Measurements from ENCODE around the gene FYCO1.

The FYCO1 gene

GRCh38 chr3:45964139-45964538 is 31.5 kb downstream of the FYCO1 start:
- Histone ChIP-seq H3K4me3 (replicated peaks; ENCODE audit: low read depth, low read length) (no peak overlapping the region), H3K36me3 (ENCODE audit: control insufficient read depth, insufficient read depth, low read length) (peaks cover 26% of the 10 kb centered on the region), H3K27me3 (replicated peaks; ENCODE audit: control insufficient read depth, insufficient read depth, low read length) (no peaks in the 10 kb centered on the region)
- TF ChIP-seq CTCF (IDR thresholded peaks at IDR 0.05; ENCODE audit: insufficient read depth, low read length, poor library complexity, severe bottlenecking): no peak
- peak; percentile 43 for DNase-seq (ENCODE audit: extremely low read depth, insufficient read length)

DNA sequence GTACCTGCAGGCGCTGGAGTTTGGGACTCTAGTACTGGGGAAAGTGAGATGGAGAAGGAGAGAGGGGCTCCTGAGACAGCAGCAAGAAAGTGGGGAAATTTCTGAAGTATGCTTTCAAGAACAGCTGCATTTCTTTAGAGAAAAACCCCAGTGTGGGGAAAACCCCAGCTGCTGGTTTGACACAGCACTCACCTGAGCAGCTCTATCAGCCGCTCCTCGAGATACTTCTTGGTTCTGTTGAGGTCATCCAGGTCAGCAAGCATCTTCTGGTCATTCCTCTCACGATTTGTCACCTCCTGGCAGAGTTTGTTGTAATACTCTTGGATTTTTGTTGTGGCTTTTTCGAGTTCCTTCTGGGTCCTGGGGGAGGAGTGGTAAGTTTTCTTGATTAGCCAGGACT is 33.6 kb downstream of the FYCO1 start:
- TF ChIP-seq CTCF (IDR thresholded peaks at IDR 0.05; ENCODE audit: insufficient read depth, low read length, poor library complexity, severe bottlenecking): no peak
- peaks cover 22% of the 10 kb centered on the region for H3K36me3 ChIP-seq (ENCODE audit: control insufficient read depth, insufficient read depth, low read length)
- H3K4me3 ChIP-seq (replicated peaks; ENCODE audit: low read depth, low read length): no peak overlapping the region
- no peaks in the 10 kb centered on the region for H3K27me3 ChIP-seq (replicated peaks; ENCODE audit: control insufficient read depth, insufficient read depth, low read length)
- peak; percentile 35 for DNase-seq (ENCODE audit: extremely low read depth, insufficient read length)

DNA sequence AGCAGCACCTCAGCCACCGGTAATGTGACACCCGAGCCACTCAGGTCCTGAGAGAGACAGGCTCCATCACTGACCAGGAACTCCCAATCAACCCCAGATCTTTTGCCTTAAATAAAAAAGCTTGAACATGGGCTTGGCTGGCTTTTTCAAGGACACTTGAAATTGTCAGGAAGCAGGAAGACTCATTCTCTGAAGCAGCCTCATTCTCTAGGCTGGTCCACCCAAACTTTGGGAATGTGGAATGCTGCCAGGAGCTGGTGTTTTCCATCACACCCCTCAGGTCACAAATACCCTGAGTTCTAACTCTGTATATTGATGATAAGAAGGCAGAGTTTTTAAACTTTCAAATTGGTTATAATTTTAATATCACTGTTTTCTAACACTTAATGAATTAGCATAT is 35.3 kb downstream of the FYCO1 start:
- TF ChIP-seq CTCF (IDR thresholded peaks at IDR 0.05; ENCODE audit: insufficient read depth, low read length, poor library complexity, severe bottlenecking): no peak
- Histone ChIP-seq H3K4me3 (replicated peaks; ENCODE audit: low read depth, low read length) (no peak overlapping the region), H3K27me3 (replicated peaks; ENCODE audit: control insufficient read depth, insufficient read depth, low read length) (no peaks in the 10 kb centered on the region), H3K36me3 (ENCODE audit: control insufficient read depth, insufficient read depth, low read length) (peaks cover 12% of the 10 kb centered on the region)
- DNase-seq (ENCODE audit: extremely low read depth, insufficient read length): no peak

DNA sequence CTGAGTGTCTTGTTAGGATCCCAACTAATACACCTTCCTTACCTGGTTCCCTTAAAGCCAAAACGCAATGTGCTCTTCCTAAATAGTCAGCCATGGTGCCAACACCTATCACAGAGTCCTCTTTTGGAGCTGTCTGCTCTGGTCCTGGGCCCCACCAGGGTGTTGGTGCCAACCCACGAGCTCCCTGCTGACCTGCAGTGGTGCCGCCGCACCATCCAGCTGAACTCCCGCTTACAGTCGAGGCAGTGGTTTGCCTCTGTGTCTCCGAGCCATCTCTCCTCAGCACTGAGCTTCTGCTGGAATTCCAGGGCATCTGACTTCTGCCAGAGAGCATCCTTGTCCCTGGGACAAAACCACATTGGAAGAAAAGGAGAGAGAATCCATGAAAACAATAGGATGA is 36.4 kb downstream of the FYCO1 start:
- H3K27me3 ChIP-seq (replicated peaks; ENCODE audit: control insufficient read depth, insufficient read depth, low read length): no peaks in the 10 kb centered on the region
- TF ChIP-seq CTCF (IDR thresholded peaks at IDR 0.05; ENCODE audit: insufficient read depth, low read length, poor library complexity, severe bottlenecking): no peak
- peaks cover 21% of the 10 kb centered on the region for H3K36me3 ChIP-seq (ENCODE audit: control insufficient read depth, insufficient read depth, low read length)
- no peak overlapping the region for H3K4me3 ChIP-seq (replicated peaks; ENCODE audit: low read depth, low read length)
- no peak for DNase-seq (ENCODE audit: extremely low read depth, insufficient read length)

GRCh38 chr3:45958321-45958791 is 37.3 kb downstream of the FYCO1 start:
- no peak overlapping the region for H3K4me3 ChIP-seq (replicated peaks; ENCODE audit: low read depth, low read length)
- DNase-seq (ENCODE audit: extremely low read depth, insufficient read length): no peak
- TF ChIP-seq CTCF (IDR thresholded peaks at IDR 0.05; ENCODE audit: insufficient read depth, low read length, poor library complexity, severe bottlenecking): no peak
- peaks cover 24% of the 10 kb centered on the region for H3K36me3 ChIP-seq (ENCODE audit: control insufficient read depth, insufficient read depth, low read length)
- H3K27me3 ChIP-seq (replicated peaks; ENCODE audit: control insufficient read depth, insufficient read depth, low read length): no peaks in the 10 kb centered on the region

GRCh38 chr3:45957586-45957985 is 38.0 kb downstream of the FYCO1 start:
- H3K4me3 ChIP-seq (replicated peaks; ENCODE audit: low read depth, low read length): no peak overlapping the region
- no peak for DNase-seq (ENCODE audit: extremely low read depth, insufficient read length)
- peaks cover 25% of the 10 kb centered on the region for H3K36me3 ChIP-seq (ENCODE audit: control insufficient read depth, insufficient read depth, low read length)
- H3K27me3 ChIP-seq (replicated peaks; ENCODE audit: control insufficient read depth, insufficient read depth, low read length): no peaks in the 10 kb centered on the region
- no peak for TF ChIP-seq CTCF (IDR thresholded peaks at IDR 0.05; ENCODE audit: insufficient read depth, low read length, poor library complexity, severe bottlenecking)
